Measurements from ENCODE around the gene SV2B. TPM values are rescaled to one million over a fixed set of nuclear protein-coding genes. Genes with fewer than 3 reads are reported as not detected.
A peak's percentile ranks its signal among the peaks of the same experiment; 100 is the strongest.

The SV2B gene
- total and polyA plus RNA-seq, 9 of the 15 experiments (the other 6 are each of a cell fraction or from before 2014, with no cell fraction given) = 0.01 to 0.25 (median 0.11) TPM

DNA sequence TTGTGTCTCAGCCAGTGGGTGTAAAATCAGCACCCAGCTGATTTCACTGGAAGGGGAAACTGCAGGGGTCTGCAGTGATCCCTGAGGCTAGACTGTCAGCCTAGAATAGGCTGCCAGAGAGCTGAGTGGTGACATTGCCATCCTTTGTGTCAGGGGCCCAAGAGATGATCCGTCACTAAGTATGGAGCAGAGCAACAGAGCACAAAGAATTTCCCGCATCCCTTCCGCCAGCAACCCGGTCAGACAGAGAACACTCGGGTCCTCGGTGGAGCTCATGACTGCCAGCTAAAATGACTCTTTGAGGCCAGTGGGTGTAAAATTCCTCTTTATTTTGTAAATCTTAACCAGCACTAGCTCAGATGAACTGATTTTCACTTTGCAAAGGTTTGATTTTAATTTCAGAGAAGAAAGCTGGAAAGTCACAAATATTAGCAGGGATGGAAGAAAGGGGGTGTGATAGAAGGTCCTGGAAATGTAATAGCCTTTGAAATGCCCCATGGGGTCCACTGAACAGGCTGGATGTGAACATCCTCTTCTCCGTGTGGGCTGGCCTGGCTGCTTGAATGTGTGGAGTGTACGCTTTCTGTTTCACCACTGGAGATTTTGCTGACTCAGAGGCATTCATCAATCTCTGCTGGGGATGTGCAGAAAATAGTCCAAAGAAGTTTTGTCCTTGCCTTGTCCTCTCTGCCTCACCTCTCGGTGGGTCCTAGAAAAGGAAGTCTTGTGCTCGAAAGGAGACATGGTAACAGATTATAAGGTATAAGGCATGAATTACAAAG lies 138.8 kb downstream of the SV2B start:
- Histone ChIP-seq H3K9me1 (ENCODE audit: control insufficient read depth, insufficient read depth, low read length) (no peaks in the 10 kb centered on the region), H3K4me1 (replicated peaks in 1 of 2; ENCODE audit: control insufficient read depth in 2 of 2, insufficient read depth in 2 of 2, low read length in 2 of 2) (no peaks in the 10 kb centered on the region), H3K9me3 (replicated peaks; ENCODE audit: control insufficient read depth, insufficient read depth, low read depth, low read length) (no peaks in the 10 kb centered on the region), H4K20me1 (replicated peaks; ENCODE audit: control insufficient read depth, insufficient read depth, low read length) (no peaks in the 10 kb centered on the region; the same call in 1 of the 2 replicates), H3K9ac (ENCODE audit: insufficient read depth in 1 of 2, low read depth in 2 of 2, low read length in 2 of 2) (no peak overlapping the region), H3K36me3 (ENCODE audit: control insufficient read depth, insufficient read depth, low read length) (no peaks in the 10 kb centered on the region), H3K27ac (ENCODE audit: extremely low read depth, low read depth, low read length) (no peak overlapping the region), H3K4me3 (no peak overlapping the region), H3K27me3 (ENCODE audit: control insufficient read depth in 2 of 2, insufficient read depth in 2 of 2, low read length in 2 of 2) (peaks cover 4 to 9% of the 10 kb centered on the region in 2 experiments; a peak in 3 of 5 replicates), H3K79me2 (ENCODE audit: control insufficient read depth, insufficient read depth, low read length) (no peaks in the 10 kb centered on the region), H3K4me2 (ENCODE audit: insufficient read depth, low read length) (no peak overlapping the region), H2AFZ (ENCODE audit: low read depth, low read length) (no peak overlapping the region)
- DNase-seq (ENCODE audit: extremely low read depth in 1 of 4, low spot score in 3 of 4) (no peak), ATAC-seq (no peak), FAIRE-seq (no peak)
- intact Hi-C loops (cut with micrococcal nuclease) = no loop called here
- in situ Hi-C loops (cut with MboI) = loop anchor here (25.0 kb wide), 1 partner anchor 927 kb away; no protein-coding TSS in a partner anchor
- no TSS peak for BruUV-seq (replicated peaks)
- ChIA-PET POLR2A (no interaction called here), CTCF (ENCODE audit: low intra/inter-chr PET ratio) (no interaction called here)
- WGBS (ENCODE audit: insufficient coverage, low coverage, missing lambda C conversion rate) = 1% methylated on average over 10 of the region's 10 CpGs
- TF ChIP-seq ZNF316 (IDR thresholded peaks at IDR 0.05) = peak; percentile 83
- no peak for TF ChIP-seq WHSC1 (IDR thresholded peaks at IDR 0.05; ENCODE audit: low read length)
- no peak for TF ChIP-seq RBM25 (IDR thresholded peaks at IDR 0.05; ENCODE audit: low read depth, low read length, severe bottlenecking)
- TF ChIP-seq NFE2 (IDR thresholded peaks at IDR 0.05; ENCODE audit: low read depth) = peak; percentile 50; the same call in 1 of the 2 replicates
- peak; percentile 72 for TF ChIP-seq MAFK (IDR thresholded peaks at IDR 0.05; ENCODE audit: low read length)
- TF ChIP-seq SNIP1 (IDR thresholded peaks at IDR 0.05; ENCODE audit: low read depth) = no peak
- no peak for TF ChIP-seq BRD4 (IDR thresholded peaks at IDR 0.05)
- TF ChIP-seq ZNF274 (IDR thresholded peaks at IDR 0.05; ENCODE audit: borderline replicate concordance, low read depth, low read length) = no peak
- TF ChIP-seq ZNF79 (CRISPR knock-in tag; IDR thresholded peaks at IDR 0.05; ENCODE audit: low read depth) = no peak
- TF ChIP-seq, protein P1, sequence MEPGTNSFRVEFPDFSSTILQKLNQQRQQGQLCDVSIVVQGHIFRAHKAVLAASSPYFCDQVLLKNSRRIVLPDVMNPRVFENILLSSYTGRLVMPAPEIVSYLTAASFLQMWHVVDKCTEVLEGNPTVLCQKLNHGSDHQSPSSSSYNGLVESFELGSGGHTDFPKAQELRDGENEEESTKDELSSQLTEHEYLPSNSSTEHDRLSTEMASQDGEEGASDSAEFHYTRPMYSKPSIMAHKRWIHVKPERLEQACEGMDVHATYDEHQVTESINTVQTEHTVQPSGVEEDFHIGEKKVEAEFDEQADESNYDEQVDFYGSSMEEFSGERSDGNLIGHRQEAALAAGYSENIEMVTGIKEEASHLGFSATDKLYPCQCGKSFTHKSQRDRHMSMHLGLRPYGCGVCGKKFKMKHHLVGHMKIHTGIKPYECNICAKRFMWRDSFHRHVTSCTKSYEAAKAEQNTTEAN (CRISPR knock-in tag; IDR thresholded peaks at IDR 0.05) = no peak
- no peak for TF ChIP-seq TAF15 (IDR thresholded peaks at IDR 0.05; ENCODE audit: low read depth, low read length)
- TF ChIP-seq, protein P2, sequence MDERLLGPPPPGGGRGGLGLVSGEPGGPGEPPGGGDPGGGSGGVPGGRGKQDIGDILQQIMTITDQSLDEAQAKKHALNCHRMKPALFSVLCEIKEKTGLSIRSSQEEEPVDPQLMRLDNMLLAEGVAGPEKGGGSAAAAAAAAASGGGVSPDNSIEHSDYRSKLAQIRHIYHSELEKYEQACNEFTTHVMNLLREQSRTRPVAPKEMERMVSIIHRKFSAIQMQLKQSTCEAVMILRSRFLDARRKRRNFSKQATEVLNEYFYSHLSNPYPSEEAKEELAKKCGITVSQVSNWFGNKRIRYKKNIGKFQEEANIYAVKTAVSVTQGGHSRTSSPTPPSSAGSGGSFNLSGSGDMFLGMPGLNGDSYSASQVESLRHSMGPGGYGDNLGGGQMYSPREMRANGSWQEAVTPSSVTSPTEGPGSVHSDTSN (CRISPR knock-in tag; IDR thresholded peaks at IDR 0.05; ENCODE audit: low read depth) = no peak
- TF ChIP-seq, protein P2 (tag; conservative IDR thresholded peaks at IDR 0.05; ENCODE audit: low read depth) = 0 out of 2 replicates have a peak, but pooled peaks have one; percentile 29
- peak; percentile 65 for TF ChIP-seq MAFF (IDR thresholded peaks at IDR 0.05; ENCODE audit: low read length)
- peak; percentile 82 for TF ChIP-seq C11orf30 (IDR thresholded peaks at IDR 0.05; ENCODE audit: low read depth)
- TF ChIP-seq RFX1 (IDR thresholded peaks at IDR 0.05) = no peak
- TF ChIP-seq MAFG (tag; conservative IDR thresholded peaks at IDR 0.05) = peak; percentile 83

All from K562 (cell line).